ENCODE data around the gene ZNF652.
A peak's percentile ranks its signal among the peaks of the same experiment; 100 is the strongest.
"Not testable (repeated sequence)": the region's sequence is repeated elsewhere in the genome, so short reads cannot be mapped to it uniquely, and the experiment has no call there.

ZNF652 gene

DNA sequence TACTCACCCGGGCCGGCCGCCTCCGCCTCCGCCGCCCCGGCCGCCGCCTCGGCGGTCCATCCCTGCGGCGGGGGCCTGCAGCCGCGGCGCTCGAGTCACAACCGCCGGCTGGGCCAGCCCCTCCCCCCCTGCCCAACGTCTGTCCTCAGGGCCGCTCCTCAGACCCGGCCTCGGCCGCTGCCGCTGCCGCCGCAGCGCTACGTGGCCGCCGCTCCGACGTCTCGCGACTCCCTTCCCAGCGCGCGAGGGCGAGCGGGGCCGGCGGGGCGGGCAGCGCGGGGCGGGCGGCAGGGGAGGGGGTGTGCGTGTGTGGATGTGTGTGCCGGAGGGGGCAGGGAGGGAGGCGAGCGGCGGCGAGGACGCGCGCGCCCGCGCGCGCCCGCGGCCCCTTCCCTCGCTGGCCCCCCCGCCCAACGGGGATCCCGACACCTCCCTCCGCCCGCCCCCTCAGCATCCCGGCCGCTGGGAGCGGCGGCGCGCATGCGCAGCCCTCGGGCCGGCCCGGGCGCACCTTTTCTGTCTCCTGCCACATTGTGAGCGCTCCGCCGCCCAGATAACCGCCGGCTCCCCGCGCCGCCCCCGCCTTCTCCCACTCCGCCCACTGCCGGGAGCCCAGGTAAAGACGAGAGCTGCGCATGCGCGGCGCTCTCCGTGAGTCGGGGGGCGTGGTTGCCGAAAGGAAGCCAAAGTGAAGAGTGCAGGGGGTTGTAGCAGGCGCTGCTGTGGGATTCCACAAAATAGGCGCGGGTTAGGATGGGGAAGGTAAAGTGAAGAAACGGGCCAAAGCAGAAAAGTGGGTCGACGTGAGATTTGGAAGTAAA, at the start of gene ZNF652:
Gene ZNF652, minus strand, starts transcription at position 349 of the 821 bp plus-strand sequence. CDS start 44,525 bp downstream, outside the sequence.
- peak; percentile 95 for DNase-seq

DNA sequence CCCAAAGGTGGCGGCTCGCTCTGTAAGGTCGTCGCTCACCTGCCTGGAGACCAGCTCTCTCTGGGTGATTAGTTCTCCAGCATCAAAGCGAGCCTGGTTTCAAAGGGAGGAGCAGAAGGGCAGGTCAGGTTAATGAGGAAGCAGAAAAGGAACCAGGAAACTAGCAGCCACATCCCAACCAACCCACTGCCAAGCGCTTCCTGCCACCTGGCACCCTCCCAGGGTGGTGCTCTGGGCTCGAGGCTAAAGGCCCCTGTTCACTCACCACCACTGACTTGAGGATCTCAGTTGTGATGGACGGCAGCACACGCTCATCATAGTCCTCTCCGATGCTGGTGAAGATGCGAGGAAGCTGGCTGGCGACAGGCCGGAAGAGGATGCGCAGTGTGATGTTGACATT, 47.0 kb upstream of the ZNF652 start:
- DNase-seq: no peak

DNA sequence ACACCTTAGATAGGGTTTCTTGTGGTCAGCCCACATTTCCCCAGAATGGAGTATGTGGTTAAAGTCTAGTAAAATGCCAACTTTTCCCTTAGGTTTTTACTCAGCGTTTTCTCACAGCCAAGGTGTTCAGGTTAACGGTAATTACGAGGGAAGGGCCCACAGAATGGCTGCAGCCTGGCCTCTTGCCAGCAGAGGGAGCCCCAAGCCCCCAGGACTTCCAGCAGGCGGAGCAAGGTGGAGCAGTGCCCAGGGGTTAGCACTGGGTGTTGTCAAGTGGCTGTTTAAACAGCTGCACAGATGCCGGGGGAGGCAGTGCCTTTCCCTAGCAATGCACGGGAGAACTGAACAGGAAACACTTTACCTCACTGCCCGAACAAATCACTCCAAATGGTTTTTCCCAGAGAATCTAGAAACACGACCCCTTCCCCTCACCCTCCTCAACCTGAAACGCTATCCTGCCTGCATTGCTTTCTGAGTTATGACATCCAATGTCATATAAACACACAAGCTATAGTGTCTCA, 46.0 kb upstream of the ZNF652 start:
- peak; percentile 76 to 91 for DNase-seq

DNA sequence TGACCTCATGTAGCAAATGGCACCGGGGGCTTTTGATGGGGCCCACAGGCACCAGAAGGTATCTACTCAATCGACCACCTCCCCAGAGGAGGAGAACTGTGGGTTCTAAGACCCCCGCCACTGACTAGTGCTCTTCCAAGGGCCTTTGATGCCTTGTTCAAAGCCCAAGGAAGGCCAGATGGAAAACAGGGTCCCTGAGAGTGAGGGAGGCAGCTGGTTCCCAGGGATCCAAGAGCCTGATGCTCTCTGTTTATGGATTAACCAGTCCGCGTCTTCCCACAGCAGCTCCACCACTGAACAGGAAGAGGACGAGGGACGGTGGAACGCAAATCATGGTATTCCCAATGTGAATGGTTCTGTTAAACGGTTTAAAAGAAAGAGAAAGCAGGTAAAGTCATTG, 45.0 kb upstream of the ZNF652 start:
- DNase-seq: peak in 1 of 2 experiments; percentile 23

DNA sequence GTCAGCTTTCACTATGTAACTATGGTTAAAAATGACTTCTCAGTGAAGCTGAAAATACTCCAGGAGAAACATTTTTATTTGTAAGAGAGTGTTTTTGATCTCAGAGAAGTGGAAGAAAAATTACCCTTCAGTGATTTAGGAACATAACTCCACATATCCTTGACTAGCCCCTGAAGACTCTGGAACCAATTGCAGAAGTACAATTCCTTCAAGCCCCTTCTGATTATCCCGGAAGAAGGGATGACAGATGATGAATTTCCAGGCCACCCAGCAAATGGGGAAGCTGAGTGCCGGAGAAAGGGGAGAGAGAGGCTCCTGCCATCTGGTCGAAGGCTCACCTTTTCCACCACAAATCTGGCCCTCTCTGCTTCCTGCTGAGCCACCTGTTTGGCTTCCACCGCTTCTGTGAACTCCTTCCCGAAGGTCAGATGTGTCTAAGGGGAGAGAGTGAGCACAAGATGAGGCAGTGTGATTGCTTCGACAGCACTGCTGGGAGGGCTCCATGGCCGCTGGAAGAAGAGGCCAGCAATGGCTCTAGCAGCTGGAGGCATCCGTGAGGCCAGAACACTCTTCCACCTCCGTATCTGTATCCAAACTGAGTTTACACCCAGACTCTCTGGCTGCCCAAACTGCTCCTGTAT, 44.5 kb upstream of the ZNF652 start:
- DNase-seq: peak in 1 of 2 experiments; percentile 57

DNA sequence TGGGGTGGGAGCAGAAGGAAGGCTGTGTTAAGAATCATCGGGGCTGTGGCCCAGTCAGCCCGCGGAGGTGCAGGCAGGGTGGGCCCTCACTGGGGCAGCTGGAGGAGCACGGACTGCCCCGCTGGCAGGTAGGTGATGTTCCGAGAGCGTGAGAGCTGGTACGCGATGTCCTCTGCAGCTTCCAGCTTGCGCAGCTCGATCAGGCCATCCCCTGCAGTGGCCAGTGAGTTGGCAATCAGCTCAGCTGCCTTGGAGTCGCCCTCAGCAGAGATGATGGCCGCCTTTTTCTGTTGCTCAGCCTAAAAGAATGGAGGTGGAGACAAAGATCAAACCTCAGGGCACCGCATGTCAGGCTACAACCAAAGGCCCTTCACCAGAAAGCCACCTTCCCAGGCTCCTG, 42.9 kb upstream of the ZNF652 start:
- no peak for DNase-seq

DNA sequence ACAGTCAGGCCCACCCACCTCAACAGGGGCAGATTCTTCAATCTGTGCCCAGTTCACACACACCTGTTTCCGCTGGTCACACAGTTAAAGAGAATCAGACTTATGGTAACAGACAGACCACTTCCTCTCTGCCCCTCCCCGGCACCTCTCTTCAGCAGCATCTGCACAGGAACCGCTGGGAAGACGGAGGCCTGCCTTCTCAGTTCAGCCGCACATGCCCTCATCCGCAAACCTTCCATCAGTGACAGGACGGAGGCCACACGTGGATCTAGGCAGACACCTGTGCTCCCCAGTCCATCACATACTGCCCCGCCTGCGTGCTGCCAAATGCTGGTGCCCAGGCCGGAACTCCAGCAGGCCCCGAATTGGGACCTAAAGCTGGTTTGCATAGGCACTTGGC, 42.3 kb upstream of the ZNF652 start:
- DNase-seq: no peak

DNA sequence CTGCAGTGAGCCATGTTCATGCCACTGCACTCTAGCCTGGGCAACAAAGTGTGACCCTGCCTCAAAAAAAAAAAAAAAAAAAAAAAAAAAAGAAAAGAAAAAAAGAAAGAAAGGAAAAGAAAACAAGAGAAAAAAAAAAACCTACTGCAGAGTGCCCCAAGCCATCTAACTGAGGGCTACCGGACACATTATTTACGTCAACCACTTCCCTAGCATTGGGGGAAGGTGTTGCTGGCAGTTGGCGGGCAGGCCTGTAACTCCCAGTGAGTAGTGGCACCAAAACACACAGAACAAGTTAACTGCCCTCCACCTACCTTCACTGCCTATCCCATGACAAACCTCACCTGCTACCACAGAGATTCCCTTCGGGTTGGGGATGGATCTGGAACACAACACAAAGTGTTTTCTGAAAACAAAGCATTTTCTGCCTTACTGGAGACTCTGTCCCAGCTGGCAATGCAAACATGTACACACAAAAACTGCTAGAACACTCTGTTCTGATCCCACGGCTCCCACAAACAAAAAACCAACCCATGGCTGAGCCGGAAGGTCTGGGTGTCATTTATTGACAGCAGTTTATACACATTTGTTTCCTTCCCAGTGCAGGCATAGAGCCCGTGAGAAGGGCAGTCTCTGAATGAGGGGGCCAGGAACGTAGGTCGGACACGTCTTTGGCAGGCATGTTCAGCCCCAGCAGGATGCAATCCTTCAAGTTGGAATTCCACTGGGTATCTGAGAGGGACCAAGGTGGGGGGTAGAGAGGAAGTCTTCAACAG, 41.7 kb upstream of the ZNF652 start:
- DNase-seq: no peak

DNA sequence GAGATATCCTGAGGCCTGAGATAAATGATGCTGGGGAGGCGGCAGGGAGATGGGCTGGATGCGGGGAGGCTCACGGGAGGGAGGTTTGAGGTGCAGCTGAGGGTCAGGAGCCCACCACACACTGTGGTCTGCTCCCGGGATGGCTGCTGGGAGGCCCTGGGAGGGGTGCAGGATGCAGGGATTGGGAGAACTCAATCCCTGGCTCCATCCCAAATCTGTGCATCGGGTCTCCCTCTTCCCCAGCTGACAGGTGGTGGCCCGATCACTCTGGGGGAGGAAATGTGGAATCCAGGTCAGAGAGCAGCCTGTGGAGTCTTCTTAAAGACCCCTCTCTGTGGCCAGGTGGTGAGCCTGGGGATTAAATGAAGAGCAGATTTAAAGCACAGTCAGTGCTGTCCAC, 40.7 kb upstream of the ZNF652 start:
- DNase-seq: peak; percentile 87 to 94

DNA sequence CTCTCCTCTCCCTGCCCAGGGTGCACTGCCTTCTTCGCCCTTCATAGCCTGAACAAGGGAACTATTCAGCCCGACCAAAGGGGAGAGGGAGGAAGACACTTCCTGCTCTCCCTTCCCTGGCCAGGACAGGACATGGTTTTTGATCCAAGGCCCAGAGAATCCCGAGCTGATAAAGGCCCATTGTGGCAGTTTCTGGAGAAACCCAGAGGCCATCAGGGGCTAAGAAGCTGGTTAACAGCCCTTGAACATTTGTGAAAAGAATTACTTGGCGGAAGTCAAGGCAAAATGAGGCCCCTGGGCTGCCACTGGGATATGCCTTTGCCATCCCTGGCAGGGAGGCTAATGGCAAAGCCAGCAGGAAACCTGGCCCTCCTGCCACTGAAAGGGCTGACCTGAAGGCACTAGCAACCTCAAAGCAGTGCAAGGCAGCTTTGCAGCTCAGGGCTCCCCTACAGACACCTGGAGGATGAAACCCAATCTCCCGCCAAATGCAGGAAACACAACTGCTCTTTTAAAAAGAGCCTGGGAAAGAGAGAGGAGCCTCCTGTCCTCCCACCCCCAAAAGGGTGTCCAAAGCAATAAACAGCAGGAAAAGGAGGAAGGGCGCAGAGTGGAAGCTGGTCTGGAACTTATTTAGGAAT, 40.0 kb upstream of the ZNF652 start:
- peak; percentile 29 to 72 for DNase-seq

DNA sequence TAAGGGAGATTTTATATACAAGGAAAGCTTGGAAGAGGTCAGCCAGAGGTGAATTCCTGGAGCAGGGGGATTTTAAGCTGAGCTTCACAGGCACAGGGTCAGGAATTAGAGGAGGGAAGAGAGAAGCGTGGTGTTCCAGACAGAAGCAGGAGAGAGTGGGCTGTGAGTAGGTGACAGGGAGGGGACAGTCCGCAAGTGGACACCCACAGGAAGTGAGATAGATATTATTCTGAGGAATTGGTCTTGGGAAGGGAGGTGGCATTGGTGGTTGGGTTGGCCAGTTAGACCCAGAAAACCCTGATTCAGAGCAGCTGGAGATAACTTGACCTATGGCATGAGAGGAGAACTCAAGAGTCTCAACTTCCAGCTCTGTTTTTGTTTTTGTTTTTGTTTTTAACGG, 37.9 kb upstream of the ZNF652 start:
- DNase-seq: no peak

DNA sequence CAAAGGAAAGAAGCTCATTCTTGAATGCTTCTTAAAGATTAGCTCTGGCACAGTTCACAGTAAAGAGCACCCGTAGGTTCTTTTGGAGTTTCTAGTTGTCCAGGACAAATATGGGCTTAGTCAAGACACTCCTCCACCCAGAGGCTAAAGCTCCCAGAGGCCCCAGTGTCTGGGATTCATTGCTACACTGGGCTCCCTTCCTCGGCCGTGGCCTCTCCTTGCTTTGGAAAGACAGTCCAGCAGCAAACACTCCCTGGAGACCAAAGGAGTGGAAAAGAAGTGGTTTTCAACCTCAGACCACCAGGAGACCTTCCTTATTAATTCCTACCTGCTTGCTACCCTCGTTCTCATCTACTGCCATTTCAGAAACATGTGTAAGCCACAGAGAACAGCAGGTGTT, 35.5 kb upstream of the ZNF652 start:
- no peak for DNase-seq

DNA sequence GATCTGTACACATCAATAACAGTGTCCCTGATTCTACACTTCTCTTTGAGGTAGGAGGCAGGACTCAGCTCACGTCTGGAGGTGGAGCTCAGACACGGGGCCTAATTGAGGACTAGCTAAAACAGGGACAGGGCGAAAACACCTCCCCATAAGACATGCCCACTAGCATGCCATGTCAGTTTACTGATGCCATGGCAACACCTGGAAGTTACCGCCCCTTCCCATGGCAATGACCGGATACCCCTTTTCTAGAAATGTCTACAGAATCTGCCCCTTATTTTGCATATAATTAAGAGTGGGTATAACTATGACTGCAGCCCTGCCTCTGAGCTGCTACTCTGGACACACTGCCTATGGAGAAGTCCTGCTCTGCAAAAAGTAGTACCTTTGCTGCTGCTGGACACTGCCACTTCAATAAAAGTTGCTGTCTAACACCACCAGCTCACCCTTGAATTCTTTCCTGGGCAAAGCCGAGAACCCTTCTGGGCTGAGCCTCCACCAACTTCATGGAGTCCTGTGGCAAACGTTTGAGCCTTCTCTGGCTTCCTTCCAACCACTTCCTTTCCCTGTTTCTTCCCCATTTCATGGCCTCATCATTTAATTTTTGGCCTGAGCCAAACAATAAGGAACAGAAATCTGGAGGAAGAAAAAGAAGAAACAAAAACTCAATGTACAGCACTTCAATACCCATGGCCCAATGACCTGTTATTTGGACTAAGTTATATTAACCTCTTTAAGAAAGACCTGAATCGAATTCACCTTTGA, 31.6 kb upstream of the ZNF652 start:
- DNase-seq: no peak

DNA sequence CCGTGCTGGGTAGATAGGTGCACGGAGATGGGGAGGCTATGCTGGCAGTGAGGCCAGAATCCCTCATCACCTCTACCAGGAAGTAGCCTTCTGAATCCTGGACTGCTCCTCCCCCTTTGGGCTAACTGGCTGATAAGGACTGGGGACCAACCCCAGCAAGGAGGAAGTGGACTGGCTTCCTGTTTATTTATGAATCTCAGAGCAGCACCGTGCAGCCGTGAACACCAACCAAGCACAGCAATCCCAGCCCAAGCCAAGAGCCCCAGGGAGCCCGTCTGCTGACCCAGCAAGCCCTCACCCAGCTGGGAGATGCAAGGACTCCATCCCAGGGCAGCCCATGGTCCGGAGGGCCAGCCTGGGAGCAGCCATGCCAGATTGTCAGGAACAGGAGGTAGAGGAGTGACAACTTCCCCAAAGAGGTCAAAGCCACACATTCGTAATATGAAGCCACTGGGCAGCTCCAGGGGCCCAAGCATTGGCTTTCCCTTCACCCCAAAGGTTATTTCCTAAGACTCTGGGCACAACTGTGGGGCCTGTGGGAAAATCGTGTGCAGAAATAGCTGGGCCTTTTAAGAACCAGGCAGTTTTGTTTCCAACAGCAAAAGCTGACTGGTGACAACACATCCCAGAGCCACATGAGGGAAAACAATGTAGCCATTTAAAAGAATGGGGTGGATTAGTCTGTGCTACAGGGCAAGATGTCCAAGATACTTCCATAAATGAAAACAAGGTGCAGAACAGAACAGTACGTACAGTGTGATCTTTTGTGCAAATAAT, 28.7 kb upstream of the ZNF652 start:
- no peak for DNase-seq

DNA sequence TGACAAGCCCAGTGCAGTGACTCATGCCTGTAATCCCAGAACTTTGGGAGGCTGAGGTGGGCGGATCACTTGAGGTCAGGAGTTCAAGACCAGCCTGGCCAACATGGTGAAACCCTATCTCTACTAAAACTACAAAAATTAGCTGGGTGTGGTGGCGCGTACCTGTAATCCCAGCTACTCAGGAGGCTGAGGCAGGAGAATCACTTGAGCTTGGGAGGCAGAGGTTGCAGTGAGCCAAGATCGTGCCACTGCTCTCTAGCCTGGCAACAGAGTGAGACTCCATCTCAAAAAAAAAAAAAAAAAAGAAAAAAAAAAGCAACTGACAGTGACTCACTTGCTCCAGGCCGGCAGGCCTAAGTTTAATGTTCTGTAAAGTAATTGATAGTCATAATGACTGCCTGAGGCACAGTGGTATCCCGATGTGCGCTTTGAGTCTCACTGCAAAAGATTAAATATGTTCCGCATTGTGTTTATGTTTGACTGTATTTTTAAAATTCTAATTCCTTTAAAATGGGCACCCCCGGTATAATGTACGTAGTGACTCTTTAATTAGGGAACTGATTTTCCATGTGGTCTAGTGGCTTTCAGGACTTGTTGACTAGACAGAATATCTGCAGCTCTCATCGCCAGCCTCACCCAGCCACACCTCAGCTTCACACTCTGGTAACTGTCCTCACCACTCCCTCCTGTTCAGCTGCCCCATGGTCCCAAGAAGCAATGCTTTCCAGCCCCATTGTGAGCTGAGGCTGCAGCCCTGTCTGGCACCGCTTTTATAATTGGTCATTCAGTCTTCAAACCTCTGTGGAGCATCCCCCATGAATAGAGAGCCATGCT, 27.7 kb upstream of the ZNF652 start:
- DNase-seq: not testable (repeated sequence)

DNA sequence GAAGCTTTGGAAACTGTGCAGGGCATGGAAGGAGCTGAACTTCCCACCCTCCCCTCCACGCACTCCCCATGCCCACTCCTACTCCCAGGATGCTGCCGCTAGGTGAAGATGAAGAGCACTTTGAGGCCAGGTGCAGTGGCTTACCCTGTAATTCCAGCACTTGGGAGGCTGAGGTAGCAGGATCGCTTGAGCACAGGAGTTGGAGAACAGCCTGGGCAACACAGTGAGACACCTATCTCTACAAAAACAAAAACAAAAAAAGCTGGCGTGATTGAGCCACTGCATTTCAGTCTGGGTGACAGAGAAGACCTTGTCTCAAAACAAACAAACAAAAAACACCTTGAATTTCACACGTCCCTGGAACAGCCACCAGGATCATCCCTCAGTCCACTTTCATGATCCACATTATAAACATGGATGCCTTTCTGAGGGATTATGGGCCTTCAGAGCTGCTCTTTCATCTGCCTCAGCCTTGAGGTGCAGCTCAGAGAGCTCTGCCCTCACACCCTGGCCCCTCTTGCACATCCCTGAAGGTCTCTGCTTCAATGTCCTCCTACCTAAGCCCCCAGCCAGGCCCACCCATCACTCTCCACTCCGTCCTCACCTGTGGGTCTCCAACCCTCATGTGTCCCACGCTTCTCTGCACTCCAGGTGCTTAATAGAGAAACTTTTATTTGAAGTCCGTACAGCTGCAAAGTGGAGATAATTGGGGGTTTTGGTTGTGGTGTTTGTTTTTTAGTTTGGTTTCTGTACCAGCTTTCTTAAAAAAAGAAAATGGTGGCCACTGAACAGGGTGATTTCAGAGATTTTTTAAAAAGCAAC, 26.9 kb upstream of the ZNF652 start:
- no peak for DNase-seq

DNA sequence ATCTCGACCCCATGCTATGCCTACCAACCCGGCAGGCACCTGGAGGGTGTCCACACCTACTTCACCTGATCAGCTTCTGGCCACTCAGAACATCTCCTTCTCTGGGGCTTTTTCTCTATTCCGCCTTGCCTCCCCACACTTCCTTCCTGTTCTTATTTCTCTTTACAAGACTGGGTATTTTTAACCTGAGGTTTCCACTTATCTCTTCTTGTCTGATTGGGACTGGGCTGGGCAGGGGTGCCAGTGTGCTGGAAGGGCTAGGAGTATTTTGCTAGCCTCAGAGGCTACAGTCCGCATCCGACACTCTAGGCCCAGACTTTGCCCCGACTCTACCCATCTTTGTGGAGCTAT, 26.2 kb upstream of the ZNF652 start:
- no peak for DNase-seq

DNA sequence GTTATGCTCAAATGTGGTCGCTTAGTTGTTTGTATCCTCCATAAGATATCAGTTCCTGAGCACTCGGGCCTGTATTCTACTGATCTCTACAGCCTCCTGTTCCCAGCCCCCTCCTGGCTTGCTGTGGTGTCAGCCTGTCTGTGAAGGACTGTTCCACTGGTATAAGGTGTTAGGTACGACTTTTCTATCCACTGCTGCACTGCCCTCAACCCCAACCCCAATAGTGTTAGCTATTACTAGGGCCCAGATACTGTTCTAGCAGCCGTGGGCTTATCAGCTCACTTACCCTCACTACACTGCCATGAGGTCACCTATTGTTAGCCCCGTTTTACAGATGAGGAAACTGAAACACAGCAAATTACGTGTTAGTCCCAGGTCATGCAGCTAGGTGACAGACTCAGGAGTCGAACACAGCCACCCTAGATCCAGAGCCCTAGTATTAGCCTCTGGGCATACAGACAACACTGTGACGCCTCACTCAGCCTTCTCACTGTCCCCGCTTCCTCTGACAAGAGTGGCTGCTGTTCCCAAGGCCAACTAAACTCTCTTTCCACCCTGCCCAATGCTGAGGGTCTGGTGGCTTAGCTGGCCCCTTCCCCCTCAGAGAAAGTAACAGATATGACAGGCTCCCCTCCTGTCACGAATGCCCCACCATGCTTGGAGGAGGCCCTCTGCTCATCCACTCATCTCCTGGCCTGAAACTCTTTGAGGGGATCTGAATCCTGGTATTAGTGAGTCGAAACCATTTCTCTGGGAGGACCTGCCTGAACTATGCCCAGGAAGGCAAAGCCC, 25.6 kb upstream of the ZNF652 start:
- no peak for DNase-seq

DNA sequence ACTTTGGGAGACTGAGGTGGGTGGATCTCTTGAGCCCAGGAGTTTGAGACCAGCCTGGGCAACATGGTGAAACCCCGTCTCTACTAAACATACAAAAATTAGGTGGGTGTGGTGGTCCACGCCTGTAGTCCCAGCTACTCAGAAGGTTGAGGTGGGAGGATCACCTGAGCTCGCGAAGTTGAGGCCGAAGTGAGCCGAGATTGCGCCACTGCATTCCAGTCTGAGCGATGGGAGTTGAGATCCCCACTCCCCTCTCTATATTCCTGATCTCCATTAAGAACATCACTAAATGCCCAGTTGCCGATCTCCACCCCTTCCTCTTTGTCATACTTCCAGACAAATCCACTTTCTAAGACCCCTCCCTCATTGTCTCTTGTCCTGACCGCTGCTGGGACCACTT, 24.3 kb upstream of the ZNF652 start:
- no peak for DNase-seq
